Transverse colon (tissue), 3 donors: ENCODE results near the gene POMGNT1.

ENCODE experiments used
- POLR2A ChIP-seq: fragments of 450-650 bp; IDR thresholded peaks from one replicate; pipeline ENCODE4 v1.6.1; 2016; ENCODE audit warnings: antibody characterized with exemption, mild to moderate bottlenecking, moderate library complexity
- TF ChIP-seq, protein P1 (sequence below), 5 experiments: fragments of 200-600 bp in 3 of 5; fragments of 450-650 bp in 2 of 5; sonication (generic) in 3 of 5; IDR thresholded peaks; 1 replicate in 2 of 5; 2 replicates in 3 of 5; pipeline ENCODE4 v1.5.1; 2016 to 2017; ENCODE audit warnings: antibody characterized with exemption in 5 of 5, inconsistent platforms in 3 of 5, mild to moderate bottlenecking in 2 of 5, moderate library complexity in 1 of 5

DNA sequence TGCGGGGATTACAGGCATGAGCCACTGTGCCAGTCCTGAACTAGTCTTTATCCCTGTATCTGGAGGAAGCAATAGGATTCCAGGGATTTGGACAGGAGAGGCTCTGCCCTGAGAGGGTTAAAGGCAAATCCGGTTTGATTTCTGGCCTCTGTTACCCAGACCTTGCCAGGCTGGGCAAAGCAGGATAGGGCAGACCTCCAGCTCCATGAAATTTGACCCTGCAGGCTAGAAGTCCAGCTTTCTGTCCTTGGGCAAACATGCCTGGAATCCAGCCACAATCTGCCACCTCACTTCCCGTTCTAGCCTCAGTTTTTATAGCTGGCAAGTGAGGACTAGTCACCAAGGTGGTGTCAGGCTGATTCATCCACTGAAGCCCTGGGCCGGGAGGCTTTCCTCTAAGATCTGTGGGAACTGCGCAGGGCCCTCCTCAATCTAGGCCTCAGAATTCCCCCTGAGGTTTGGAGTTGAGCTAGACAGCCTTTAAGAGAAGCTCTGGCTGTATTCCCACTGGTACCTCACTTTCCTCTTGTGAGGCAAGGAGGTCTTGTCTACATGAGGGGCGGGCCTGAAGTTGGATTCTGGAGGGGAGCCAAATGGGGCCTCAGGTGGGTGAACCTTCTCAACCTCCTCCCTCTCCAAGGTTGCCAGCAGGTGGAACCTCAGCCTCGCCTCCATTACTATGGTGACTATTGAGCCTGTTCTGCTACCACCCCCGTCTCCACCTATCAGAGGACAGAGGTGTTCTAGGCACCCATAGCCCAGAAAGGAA is 15.0 kb downstream of the POMGNT1 start:
- peak; percentile 67 for TF ChIP-seq POLR2A
- TF ChIP-seq, protein P1, sequence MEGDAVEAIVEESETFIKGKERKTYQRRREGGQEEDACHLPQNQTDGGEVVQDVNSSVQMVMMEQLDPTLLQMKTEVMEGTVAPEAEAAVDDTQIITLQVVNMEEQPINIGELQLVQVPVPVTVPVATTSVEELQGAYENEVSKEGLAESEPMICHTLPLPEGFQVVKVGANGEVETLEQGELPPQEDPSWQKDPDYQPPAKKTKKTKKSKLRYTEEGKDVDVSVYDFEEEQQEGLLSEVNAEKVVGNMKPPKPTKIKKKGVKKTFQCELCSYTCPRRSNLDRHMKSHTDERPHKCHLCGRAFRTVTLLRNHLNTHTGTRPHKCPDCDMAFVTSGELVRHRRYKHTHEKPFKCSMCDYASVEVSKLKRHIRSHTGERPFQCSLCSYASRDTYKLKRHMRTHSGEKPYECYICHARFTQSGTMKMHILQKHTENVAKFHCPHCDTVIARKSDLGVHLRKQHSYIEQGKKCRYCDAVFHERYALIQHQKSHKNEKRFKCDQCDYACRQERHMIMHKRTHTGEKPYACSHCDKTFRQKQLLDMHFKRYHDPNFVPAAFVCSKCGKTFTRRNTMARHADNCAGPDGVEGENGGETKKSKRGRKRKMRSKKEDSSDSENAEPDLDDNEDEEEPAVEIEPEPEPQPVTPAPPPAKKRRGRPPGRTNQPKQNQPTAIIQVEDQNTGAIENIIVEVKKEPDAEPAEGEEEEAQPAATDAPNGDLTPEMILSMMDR (IDR thresholded peaks at IDR 0.05) = no peak
